WTC11 (cell line): ENCODE data around the gene AGTRAP. TPM values are rescaled to one million over a fixed set of nuclear protein-coding genes. Genes with fewer than 3 reads are reported as not detected.

ENCODE experiments used
- ATAC-seq: fragments of 200-7000 bp; cut with Tn5 transposase; 2 replicates; pipeline ENCODE4 v1.10.0; 2021; ENCODE audit warnings: mild to moderate bottlenecking, moderate library complexity
- CTCF ChIA-PET: fragments of 300-600 bp; sonication (Branson Sonifier 250); formaldehyde crosslinking; loops from one replicate; lab custom pipeline; 2021; ENCODE audit warnings: antibody characterized with exemption; lab: Charles Lee
- POLR2A ChIA-PET: fragments of 350-600 bp; sonication (Branson Sonifier 250); formaldehyde crosslinking; loops from one replicate; lab custom pipeline; 2021; ENCODE audit warnings: antibody characterized with exemption; lab: Charles Lee
- DNase-seq: peaks from one replicate; pipeline ENCODE4 v3.0.0; 2021; ENCODE audit warnings: low spot score
- H3K27ac Mint-ChIP-seq: 2 replicates; pipeline ENCODE4 v1.8.0; 2021; ENCODE audit warnings: mixed read lengths
- H3K27me3 Mint-ChIP-seq: 2 replicates; pipeline ENCODE4 v1.8.0; 2021; ENCODE audit warnings: low read depth, mild to moderate bottlenecking, moderate library complexity, mixed read lengths
- H3K36me3 Mint-ChIP-seq: 2 replicates; pipeline ENCODE4 v1.8.0; 2021; ENCODE audit warnings: mixed read lengths
- H3K4me1 Mint-ChIP-seq: 2 replicates; pipeline ENCODE4 v1.8.0; 2022; ENCODE audit warnings: mixed read lengths
- H3K4me3 Mint-ChIP-seq: 2 replicates; pipeline ENCODE4 v1.8.0; 2021; ENCODE audit warnings: mild to moderate bottlenecking, moderate library complexity, mixed read lengths
- H3K9me3 Mint-ChIP-seq: 2 replicates; pipeline ENCODE4 v1.8.0; 2021; ENCODE audit warnings: mixed read lengths
- ATF1 ChIP-seq: sonication (generic); formaldehyde crosslinking; IDR thresholded peaks from 2 replicates; pipeline ENCODE4 v1.8.1; 2023; ENCODE audit warnings: mild to moderate bottlenecking, moderate library complexity, missing genetic modification reagents
- ATF2 ChIP-seq: sonication (generic); formaldehyde crosslinking; IDR thresholded peaks from 2 replicates; pipeline ENCODE4 v1.8.1; 2022; ENCODE audit warnings: low read depth, missing genetic modification reagents, borderline replicate concordance
- E2F1 ChIP-seq: sonication (generic); formaldehyde crosslinking; IDR thresholded peaks from 2 replicates; pipeline ENCODE4 v1.8.0; 2022; ENCODE audit warnings: mild to moderate bottlenecking, missing genetic modification reagents
- FOXJ3 ChIP-seq: sonication (generic); formaldehyde crosslinking; IDR thresholded peaks from 2 replicates; pipeline ENCODE4 v1.9.0; 2021; ENCODE audit warnings: missing genetic modification reagents, mild to moderate bottlenecking, borderline replicate concordance
- FOXK1 ChIP-seq: sonication (generic); formaldehyde crosslinking; IDR thresholded peaks from 2 replicates; pipeline ENCODE4 v1.8.0; 2022; ENCODE audit warnings: mild to moderate bottlenecking, moderate library complexity, missing genetic modification reagents
- FOXP4 ChIP-seq: sonication (generic); formaldehyde crosslinking; IDR thresholded peaks from 2 replicates; pipeline ENCODE4 v1.8.0; 2022; ENCODE audit warnings: mild to moderate bottlenecking, missing genetic modification reagents
- JAZF1 ChIP-seq: fragments of 250-450 bp; sonication (Bioruptor Pico); IDR thresholded peaks from 2 replicates; pipeline ENCODE4 v1.9.0; 2021; ENCODE audit warnings: moderate library complexity, mild to moderate bottlenecking, inconsistent platforms
- JUN ChIP-seq: sonication (generic); formaldehyde crosslinking; IDR thresholded peaks from 2 replicates; pipeline ENCODE4 v1.8.0; 2023; ENCODE audit warnings: mild to moderate bottlenecking, missing genetic modification reagents
- NFATC4 ChIP-seq: fragments of 250-450 bp; sonication (Bioruptor Pico); IDR thresholded peaks from 2 replicates; pipeline ENCODE4 v1.9.0; 2021; ENCODE audit warnings: mild to moderate bottlenecking
- NFE2L1 ChIP-seq: sonication (generic); formaldehyde crosslinking; IDR thresholded peaks from 2 replicates; pipeline ENCODE4 v1.8.1; 2023; ENCODE audit warnings: missing genetic modification reagents
- OVOL2 ChIP-seq: fragments of 250-450 bp; sonication (Bioruptor Pico); IDR thresholded peaks from 2 replicates; pipeline ENCODE4 v1.9.0; 2021; ENCODE audit warnings: mild to moderate bottlenecking, borderline replicate concordance
- RELA ChIP-seq: sonication (generic); formaldehyde crosslinking; IDR thresholded peaks from 2 replicates; pipeline ENCODE4 v1.8.1; 2022; ENCODE audit warnings: missing genetic modification reagents, mild to moderate bottlenecking, borderline replicate concordance
- STAT6 ChIP-seq: sonication (generic); formaldehyde crosslinking; conservative IDR thresholded peaks from 2 replicates; pipeline ENCODE4 v1.8.1; 2023; ENCODE audit warnings: mild to moderate bottlenecking, low read depth, missing genetic modification reagents, moderate library complexity
- USF1 ChIP-seq: sonication (generic); formaldehyde crosslinking; IDR thresholded peaks from 2 replicates; pipeline ENCODE4 v1.8.0; 2022; ENCODE audit warnings: mild to moderate bottlenecking, missing genetic modification reagents
- ZBTB21 ChIP-seq: sonication (generic); formaldehyde crosslinking; IDR thresholded peaks from 2 replicates; pipeline ENCODE4 v1.8.1; 2023; ENCODE audit warnings: mild to moderate bottlenecking, missing genetic modification reagents, borderline replicate concordance
- ZNF138 ChIP-seq: sonication (generic); formaldehyde crosslinking; conservative IDR thresholded peaks from 2 replicates; pipeline ENCODE4 v1.8.1; 2022; ENCODE audit warnings: mild to moderate bottlenecking, moderate library complexity, missing genetic modification reagents
- ZNF423 ChIP-seq: fragments of 250-450 bp; sonication (Bioruptor Pico); IDR thresholded peaks from 2 replicates; pipeline ENCODE4 v2.1.2; 2022; ENCODE audit warnings: mild to moderate bottlenecking, moderate library complexity
- total RNA-seq: library from RNA; stranded (reverse); gene quantifications from 3 replicates; pipeline ENCODE4 v1.2.3, GENCODE V29; 2021
- TF ChIP-seq, protein P1 (sequence below): fragments of 250-450 bp; sonication (Bioruptor Pico); conservative IDR thresholded peaks from 2 replicates; pipeline ENCODE4 v1.9.0; 2021; ENCODE audit warnings: mild to moderate bottlenecking
- TF ChIP-seq, protein P2 (sequence below): sonication (generic); formaldehyde crosslinking; IDR thresholded peaks from 2 replicates; pipeline ENCODE4 v1.8.0; 2023; ENCODE audit warnings: missing genetic modification reagents, mild to moderate bottlenecking, borderline replicate concordance
- TF ChIP-seq, protein P3 (sequence below): sonication (generic); formaldehyde crosslinking; IDR thresholded peaks from 2 replicates; pipeline ENCODE4 v1.8.0; 2023; ENCODE audit warnings: missing genetic modification reagents

Gene AGTRAP
- total RNA-seq, 1 experiment from 2014 or later: 81.6 TPM

- Mint-ChIP-seq H3K36me3 (peaks cover 3% of the 10 kb centered on the region), H3K9me3 (peaks cover 3% of the 10 kb centered on the region), H3K27ac (no peak within 1 kb of the TSS), H3K4me1 (peaks cover 10% of the 10 kb centered on the region), H3K27me3 (peaks cover 59% of the 10 kb centered on the region), H3K4me3 (peak within 1 kb of the TSS; percentile 56)
- CTCF ChIA-PET: interaction anchor here (1.0 to 7.1 kb wide), 2 partner anchors 23 to 42 kb away, joined by 3 to 41 read pairs; no protein-coding TSS in a partner anchor
- POLR2A ChIA-PET: interaction anchor here (0.9 kb wide), 1 partner anchor 98 kb away, joined by 3 read pairs; the partner anchor contains the start of gene FBXO6
- ATAC-seq (peak; percentile 87), DNase-seq (peak; percentile 73)
- TF ChIP-seq NFE2L1 (CRISPR knock-in tag) (peak; percentile 94), JAZF1 (CRISPR knock-in tag) (no peak), FOXP4 (CRISPR knock-in tag) (peak; percentile 72), JUN (CRISPR knock-in tag) (no peak), STAT6 (CRISPR knock-in tag) (no peak), ATF2 (CRISPR knock-in tag) (no peak), ATF1 (CRISPR knock-in tag) (0 out of 2 replicates have a peak, but pooled peaks have one; percentile 60), FOXK1 (CRISPR knock-in tag) (peak; percentile 69; the same call in 1 of the 2 replicates), ZBTB21 (no peak; the same call in 1 of the 2 replicates), USF1 (CRISPR knock-in tag) (peak; percentile 76), OVOL2 (CRISPR knock-in tag) (no peak), RELA (CRISPR knock-in tag) (0 out of 2 replicates have a peak, but pooled peaks have one; percentile 60), E2F1 (CRISPR knock-in tag) (0 out of 2 replicates have a peak, but pooled peaks have one; percentile 77), NFATC4 (no peak), ZNF423 (CRISPR knock-in tag) (no peak), ZNF138 (no peak), FOXJ3 (CRISPR knock-in tag) (no peak)
- TF ChIP-seq, protein P1, sequence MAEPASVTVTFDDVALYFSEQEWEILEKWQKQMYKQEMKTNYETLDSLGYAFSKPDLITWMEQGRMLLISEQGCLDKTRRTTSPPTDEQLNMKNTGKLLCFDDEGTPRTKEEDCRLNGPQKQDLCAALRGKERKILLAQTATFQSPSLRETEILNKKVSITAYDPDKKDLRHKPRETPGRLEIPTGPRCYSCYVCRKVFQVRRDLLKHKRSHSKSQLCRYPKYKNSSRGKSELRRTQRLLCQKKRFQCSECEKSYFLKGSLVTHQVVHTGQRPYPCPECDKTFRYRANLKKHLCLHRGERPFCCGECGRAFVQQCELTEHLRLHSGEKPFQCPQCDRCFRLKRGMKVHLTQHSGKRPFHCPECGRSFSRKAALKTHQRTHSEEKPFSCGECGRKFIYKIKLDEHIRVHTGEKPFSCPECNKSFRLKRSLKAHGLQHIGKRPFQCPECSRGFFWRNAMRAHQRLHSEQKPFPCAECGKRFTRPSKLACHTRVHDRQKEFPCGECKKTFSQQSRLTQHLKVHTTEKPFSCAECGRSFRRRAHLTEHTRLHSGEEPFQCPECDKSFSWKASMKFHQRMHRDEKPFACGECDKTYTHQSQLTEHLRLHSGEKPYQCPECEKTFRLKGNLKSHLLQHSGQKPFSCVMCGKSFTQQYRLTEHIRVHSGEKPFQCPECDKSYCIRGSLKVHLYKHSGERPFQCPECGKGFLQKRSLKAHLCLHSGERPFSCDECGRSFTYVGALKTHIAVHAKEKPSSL (CRISPR knock-in tag): no peak
- TF ChIP-seq, protein P2, sequence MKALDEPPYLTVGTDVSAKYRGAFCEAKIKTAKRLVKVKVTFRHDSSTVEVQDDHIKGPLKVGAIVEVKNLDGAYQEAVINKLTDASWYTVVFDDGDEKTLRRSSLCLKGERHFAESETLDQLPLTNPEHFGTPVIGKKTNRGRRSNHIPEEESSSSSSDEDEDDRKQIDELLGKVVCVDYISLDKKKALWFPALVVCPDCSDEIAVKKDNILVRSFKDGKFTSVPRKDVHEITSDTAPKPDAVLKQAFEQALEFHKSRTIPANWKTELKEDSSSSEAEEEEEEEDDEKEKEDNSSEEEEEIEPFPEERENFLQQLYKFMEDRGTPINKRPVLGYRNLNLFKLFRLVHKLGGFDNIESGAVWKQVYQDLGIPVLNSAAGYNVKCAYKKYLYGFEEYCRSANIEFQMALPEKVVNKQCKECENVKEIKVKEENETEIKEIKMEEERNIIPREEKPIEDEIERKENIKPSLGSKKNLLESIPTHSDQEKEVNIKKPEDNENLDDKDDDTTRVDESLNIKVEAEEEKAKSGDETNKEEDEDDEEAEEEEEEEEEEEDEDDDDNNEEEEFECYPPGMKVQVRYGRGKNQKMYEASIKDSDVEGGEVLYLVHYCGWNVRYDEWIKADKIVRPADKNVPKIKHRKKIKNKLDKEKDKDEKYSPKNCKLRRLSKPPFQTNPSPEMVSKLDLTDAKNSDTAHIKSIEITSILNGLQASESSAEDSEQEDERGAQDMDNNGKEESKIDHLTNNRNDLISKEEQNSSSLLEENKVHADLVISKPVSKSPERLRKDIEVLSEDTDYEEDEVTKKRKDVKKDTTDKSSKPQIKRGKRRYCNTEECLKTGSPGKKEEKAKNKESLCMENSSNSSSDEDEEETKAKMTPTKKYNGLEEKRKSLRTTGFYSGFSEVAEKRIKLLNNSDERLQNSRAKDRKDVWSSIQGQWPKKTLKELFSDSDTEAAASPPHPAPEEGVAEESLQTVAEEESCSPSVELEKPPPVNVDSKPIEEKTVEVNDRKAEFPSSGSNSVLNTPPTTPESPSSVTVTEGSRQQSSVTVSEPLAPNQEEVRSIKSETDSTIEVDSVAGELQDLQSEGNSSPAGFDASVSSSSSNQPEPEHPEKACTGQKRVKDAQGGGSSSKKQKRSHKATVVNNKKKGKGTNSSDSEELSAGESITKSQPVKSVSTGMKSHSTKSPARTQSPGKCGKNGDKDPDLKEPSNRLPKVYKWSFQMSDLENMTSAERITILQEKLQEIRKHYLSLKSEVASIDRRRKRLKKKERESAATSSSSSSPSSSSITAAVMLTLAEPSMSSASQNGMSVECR (CRISPR knock-in tag): no peak
- TF ChIP-seq, protein P3, sequence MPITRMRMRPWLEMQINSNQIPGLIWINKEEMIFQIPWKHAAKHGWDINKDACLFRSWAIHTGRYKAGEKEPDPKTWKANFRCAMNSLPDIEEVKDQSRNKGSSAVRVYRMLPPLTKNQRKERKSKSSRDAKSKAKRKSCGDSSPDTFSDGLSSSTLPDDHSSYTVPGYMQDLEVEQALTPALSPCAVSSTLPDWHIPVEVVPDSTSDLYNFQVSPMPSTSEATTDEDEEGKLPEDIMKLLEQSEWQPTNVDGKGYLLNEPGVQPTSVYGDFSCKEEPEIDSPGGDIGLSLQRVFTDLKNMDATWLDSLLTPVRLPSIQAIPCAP (CRISPR knock-in tag): peak; percentile 58; the same call in 1 of the 2 replicates
These were observed 26.1 kb downstream of the AGTRAP start, which contains the start of gene C1orf167 for GRCh38 chr1:11761988-11762406. Gene C1orf167 (plus strand): TSS chr1:11762193. CDS start chr1:11764401, 2,208 bp downstream.
